Erythroblast (primary cell): ENCODE data around the gene RIC3.

Source experiments
- GATA1 ChIP-seq: IDR thresholded peaks from 2 replicates; pipeline ENCODE4 v1.6.1; 2011; ENCODE audit warnings: low read depth, mild to moderate bottlenecking, control low read depth, low read length, moderate library complexity
- POLR2A ChIP-seq: IDR thresholded peaks from 2 replicates; pipeline ENCODE4 v1.6.1; 2011; ENCODE audit warnings: mild to moderate bottlenecking, low read length

GRCh38 chr11:8099291-8099899 lies 69.4 kb downstream of the RIC3 start:
- no peak for TF ChIP-seq POLR2A
- no peak for TF ChIP-seq GATA1
